Non-pigmented ciliary epithelial cell (primary cell): ENCODE data around the gene MRPL17.
"Not testable (repeated sequence)": the region's sequence is repeated elsewhere in the genome, so short reads cannot be mapped to it uniquely, and the experiment has no call there.

Experiments used
- DNase-seq: peaks from one replicate; pipeline ENCODE4 v3.0.0-alpha.2; 2010; ENCODE audit warnings: low read depth

Gene MRPL17

GRCh38 chr11:6682936-6683861, at the start of gene MRPL17:
Gene MRPL17 (minus strand): TSS chr11:6683340. CDS start chr11:6683296, 44 bp downstream.
- DNase-seq: peak; percentile 92

DNA sequence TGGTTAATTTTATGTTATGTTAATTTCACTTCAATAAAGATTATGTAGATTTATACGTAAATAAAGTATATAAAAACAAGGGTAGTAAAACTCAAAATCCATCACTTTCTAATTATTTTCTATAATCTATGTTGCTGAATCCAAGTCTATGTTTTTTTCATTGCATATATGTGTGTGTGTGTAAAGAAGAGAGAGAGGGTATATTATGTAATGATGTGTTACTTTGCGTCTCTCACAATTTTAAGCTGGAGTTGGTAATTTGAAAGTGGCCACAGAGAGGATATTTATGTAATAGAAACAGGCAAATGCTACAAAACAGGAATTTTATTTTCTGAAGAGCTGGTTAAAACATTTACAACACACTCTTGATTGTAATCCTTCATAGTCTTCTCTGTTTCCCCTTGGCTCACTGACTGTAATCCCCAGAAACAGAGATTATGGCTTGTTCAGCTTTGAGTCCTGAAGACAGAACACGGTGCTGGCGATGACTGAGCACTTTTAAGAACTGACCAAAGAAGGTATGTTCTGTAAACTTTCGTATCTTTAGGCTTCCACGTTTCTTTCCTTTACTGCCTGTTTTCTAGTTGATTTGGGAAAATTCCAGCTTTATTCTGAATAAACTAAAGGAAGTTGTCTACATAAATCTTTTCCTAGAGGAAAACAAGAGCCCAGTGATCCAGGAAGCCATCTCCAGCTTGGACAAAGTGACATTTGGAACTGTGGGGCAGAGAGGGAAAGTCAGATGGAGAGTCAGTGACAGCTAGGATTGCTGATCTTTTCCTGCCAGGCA, 45.0 kb upstream of the MRPL17 start:
- no peak for DNase-seq

DNA sequence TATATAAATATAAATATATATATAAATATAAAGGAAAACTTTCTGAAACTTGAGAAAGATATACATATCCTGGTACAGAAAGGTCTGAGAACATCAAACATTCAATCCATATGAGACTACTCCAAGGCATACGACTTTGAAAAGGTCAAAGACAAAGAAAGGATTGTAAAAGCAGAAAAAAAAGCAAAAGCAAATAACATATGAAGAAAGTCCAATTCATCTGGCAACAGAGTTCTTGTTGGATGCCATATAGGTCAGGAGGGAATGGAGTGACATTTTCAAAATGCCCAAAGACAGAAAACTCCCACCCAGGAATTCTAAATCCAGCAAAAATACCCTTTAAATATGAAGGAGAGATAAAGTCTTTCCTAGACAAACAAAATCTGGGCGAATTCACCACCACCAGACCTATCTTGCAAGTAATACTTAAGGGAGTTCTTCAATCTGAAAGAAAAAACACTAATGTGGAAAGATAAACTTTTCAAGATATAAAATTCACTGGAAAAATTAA, 42.3 kb upstream of the MRPL17 start:
- DNase-seq: no peak

DNA sequence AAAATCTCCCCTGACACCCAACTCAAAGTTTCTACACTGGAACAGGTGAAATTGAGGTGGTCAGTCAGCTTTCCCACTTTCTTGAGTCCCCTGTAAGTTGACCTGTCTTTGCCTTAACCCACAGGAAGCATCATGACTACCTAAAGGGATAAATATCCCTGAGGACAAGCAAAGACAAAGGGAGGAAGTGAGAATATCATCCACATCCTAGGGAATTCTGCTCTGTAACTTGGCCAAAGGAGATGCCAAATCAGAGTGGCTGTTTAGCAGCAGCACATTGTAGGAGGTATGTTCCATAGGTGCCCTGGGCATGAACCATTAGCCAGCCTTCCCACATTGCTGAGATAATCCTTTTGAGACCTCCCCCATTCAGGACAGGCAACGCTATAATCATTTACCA, 40.9 kb upstream of the MRPL17 start:
- DNase-seq: no peak

DNA sequence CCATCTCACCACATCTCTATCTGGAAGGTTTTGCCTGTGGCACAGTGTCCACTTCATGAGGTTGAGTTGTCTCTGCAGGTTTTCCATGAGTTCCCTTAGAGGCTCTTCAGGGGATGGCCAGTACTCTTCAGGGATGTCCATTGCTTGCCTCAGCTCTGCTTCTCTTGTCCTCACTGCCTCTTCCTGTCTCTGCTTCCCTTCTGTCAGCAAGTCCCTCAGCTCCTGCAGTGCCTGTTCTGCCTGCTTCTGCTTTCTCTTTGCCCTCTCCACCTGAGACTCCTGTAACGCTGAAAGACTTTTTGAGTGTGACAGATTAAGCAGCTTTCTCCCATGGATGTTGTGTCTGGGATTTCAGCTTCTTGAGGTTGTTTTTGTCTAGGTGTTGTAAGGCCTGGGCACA, 38.2 kb upstream of the MRPL17 start:
- no peak for DNase-seq

GRCh38 chr11:6719576-6719975, 36.4 kb upstream of the MRPL17 start:
- DNase-seq: no peak

DNA sequence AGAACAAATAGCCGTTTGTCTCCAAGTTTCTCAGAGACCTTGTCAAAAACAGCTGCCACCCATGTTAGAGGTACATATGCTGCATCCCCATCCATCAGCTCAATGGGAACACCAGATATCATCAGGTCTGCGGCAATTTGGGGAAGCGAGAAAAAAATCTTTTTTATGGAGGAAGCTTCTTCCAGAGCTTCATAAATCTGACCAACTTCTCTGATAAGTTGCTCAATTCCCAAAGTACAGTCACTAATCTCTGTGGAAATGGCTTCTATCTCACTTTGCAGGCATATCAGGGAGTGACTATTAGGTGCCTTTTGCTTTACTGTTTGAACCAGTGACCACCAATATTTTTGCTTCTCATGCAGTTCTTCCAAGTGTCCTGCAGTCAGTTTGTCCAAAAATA, 34.3 kb upstream of the MRPL17 start:
- no peak for DNase-seq

DNA sequence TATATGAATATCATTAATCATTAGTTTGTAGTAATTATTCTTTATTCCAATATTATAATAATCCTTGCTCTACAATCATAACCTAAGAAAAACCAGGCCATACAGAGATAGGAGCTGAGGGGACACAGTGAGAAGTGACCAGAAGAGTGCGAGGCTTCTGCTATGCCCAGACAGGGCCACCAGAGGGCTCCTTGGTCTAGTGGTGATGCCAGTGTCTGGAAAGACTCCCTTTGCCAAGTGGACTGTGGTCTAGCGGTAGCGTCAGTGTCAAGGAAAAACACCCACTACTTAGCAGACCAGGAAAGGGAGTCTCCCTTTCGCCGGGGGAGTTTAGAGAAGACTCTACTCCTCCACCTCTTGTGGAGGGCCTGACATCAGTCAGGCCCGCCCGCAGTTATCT, 28.4 kb upstream of the MRPL17 start:
- DNase-seq: not testable (repeated sequence)

- no peak for DNase-seq
Observed at GRCh38 chr11:6708876-6709275, 25.7 kb upstream of the MRPL17 start.

DNA sequence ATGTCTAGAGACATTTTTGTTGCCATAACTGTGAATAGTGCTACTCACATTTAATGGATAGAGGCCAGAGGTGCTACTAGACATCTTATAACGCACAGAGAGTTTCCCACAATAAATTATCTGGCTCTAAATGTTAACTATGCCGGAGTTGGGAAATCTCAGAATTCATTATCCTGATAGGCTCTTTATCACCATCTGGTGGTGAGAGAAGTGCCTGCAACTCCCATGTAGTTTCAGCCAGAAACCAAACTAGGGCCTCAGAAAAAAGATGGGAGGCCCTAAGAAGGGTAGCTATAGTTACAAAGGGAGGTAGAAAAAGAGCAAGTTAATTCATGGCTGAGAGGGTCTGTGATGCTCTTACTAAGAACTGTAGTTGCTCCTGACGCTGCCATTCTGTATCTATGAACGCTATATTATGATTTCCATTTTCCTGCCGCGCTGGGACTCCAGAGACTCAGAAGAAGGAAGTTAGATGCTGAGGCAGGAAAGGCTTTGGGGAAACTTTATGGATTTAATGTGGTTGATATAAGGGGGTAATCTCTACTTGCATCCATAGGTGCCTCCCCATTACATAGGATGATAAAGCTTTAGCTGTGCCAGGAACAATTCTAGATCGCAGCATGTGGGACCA, 22.9 kb upstream of the MRPL17 start:
- DNase-seq: no peak

- no peak for DNase-seq
Observed at GRCh38 chr11:6703247-6704063, 20.3 kb upstream of the MRPL17 start.

- DNase-seq: not testable (repeated sequence)
Observed at GRCh38 chr11:6701955-6702354, 18.8 kb upstream of the MRPL17 start.

DNA sequence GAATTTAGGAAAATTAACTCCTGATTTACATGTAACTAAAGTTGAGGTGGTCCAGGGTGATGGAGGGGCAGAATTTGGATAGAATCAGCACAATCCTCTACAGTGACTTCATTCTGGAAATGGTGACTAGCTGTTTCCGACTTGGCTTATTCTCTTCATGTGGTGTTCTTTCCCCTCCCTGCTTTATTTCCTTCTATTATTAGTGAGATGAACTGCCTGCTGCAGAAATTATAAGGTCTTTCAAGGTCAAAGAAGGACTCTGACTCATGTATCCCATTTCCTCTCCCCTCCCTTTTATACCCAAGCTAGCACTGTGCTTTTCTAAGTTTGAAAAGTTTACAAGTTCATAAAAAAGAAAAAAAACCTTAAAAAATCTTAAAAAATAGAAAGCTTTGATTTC, 12.2 kb upstream of the MRPL17 start:
- DNase-seq: no peak

DNA sequence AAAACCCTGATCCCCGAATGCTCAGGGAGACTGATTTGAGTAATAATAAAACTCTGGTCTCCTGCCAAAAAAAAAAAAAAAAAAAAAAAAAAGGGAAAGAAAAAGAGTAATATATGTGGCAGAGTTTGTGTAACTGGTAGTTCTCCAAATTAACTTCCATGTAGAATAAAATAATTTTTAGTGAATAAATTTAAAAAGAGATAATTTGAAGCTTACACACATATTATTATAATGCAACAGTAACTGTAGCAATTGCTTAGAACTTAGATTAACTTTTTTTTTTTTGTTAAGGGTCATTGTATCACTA, 11.0 kb upstream of the MRPL17 start:
- no peak for DNase-seq

DNA sequence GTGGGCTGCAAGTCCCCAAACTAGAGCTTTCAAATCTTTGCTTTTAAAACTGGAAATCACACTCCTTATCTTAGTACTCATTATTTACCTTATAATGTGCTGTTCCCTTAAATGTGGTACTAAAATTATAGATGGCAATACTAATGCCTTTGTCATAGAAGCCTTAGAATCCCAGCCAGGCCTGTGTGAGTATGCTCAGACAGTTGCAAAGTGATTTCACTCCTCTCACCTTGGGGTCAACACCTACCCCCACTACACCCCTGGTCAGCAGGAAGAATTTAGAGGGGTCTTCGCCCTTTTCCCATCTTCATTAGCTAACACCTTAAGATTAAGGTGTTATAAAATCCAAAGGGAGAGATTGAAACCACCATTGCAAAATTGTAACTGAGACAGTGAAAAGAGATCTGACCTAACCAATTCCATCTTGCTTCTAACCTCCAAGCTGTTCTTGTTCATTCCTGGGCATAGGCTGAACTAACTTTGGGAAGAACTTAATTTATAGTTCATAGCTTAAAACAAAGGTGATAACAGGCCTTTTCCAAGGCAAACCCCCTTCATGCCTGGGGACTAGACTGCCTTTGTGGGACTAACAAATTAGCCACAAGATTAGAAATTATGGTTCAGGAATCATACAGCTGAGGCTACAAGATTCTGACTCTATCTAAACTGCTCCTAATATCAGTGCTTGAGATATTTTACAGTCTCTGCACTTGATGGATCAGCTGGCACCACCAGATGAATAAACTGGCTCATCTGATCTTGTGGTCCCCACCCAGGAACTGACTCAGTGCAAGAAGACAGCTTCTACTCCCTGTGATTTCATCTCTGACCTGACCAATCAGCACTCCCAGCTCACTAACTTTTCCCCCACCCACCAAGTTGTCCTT, 10.4 kb upstream of the MRPL17 start:
- DNase-seq: peak; percentile 82

- DNase-seq: no peak
Observed at GRCh38 chr11:6692128-6692527, 9.0 kb upstream of the MRPL17 start.

- not testable (repeated sequence) for DNase-seq
Observed at GRCh38 chr11:6690431-6691132, 7.4 kb upstream of the MRPL17 start.

DNA sequence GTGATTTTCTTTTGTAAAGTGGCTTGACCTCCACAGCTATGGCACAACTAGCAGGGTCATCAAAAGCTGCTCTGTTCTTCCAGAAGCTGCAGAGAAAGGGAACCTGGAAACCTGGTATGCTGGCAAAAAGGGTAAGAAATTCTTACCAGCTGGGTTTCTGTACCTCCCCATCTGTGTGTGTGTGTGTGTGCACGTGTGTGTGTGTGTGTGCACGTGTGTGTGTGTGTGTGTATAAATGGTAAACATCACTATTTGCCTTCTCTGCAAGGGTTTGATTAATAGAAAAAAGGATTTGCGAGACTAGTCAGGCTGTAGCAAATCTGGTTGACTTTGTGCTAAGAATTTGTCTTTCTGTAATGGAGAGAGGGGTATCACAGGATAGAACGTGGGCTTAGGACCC, 4.7 kb upstream of the MRPL17 start:
- DNase-seq: no peak

GRCh38 chr11:6686006-6686405, 2.9 kb upstream of the MRPL17 start:
- DNase-seq: no peak

GRCh38 chr11:6684068-6684467, 928 bp upstream of the MRPL17 start:
- DNase-seq: not testable (repeated sequence)
